HepG2 (cell line): ENCODE data around the gene PEAK3. TPM values are rescaled to one million over a fixed set of nuclear protein-coding genes. Genes with fewer than 3 reads are reported as not detected.

ENCODE experiments used
- BCL3 ChIP-seq: sonication (generic); formaldehyde crosslinking; IDR thresholded peaks from 2 replicates; pipeline ENCODE4 v1.5.1; 2020; ENCODE audit warnings: mild to moderate bottlenecking, missing genetic modification reagents, moderate library complexity
- CBX2 ChIP-seq, 2 experiments: fragments of 200-600 bp in 1 of 2; sonication (generic); formaldehyde crosslinking in 1 of 2; IDR thresholded peaks; 2 replicates each; pipeline versions ENCODE4 v1.7.0 to v1.8.1; 2018 to 2022; ENCODE audit warnings: low read depth in 2 of 2, low read length in 1 of 2, mild to moderate bottlenecking in 1 of 2, missing genetic modification reagents in 1 of 2
- ELF3 ChIP-seq: IDR thresholded peaks from 2 replicates; pipeline ENCODE4 v1.6.1; 2016; ENCODE audit warnings: missing genetic modification reagents, missing compliant biosample characterization
- MXD4 ChIP-seq: IDR thresholded peaks from 2 replicates; pipeline ENCODE4 v1.6.1; 2016; ENCODE audit warnings: mild to moderate bottlenecking, missing biosample characterization, missing genetic modification reagents
- NR2F6 ChIP-seq, 2 experiments: IDR thresholded peaks; 2 replicates each; pipeline ENCODE4 v1.6.1; 2016; ENCODE audit warnings: antibody characterized with exemption in 1 of 2, mild to moderate bottlenecking in 1 of 2
- PHF20 ChIP-seq: sonication (generic); formaldehyde crosslinking; IDR thresholded peaks from 2 replicates; pipeline ENCODE4 v1.5.0; 2020; ENCODE audit warnings: mild to moderate bottlenecking, missing genetic modification reagents
- POGZ ChIP-seq: sonication (generic); formaldehyde crosslinking; IDR thresholded peaks from 2 replicates; pipeline ENCODE4 v1.4.0; 2020; ENCODE audit warnings: mild to moderate bottlenecking, missing genetic modification reagents
- SNAPC4 ChIP-seq: sonication (generic); formaldehyde crosslinking; IDR thresholded peaks from 2 replicates; pipeline ENCODE4 v1.4.0; 2020; ENCODE audit warnings: mild to moderate bottlenecking, missing genetic modification reagents
- TAF15 ChIP-seq: fragments of 200-400 bp; formaldehyde crosslinking; IDR thresholded peaks from one replicate; pipeline ENCODE4 v1.6.1; 2018; ENCODE audit warnings: mild to moderate bottlenecking, low read depth, low read length; ENCODE audit not compliant: poor library complexity, severe bottlenecking
- YEATS4 ChIP-seq: sonication (generic); formaldehyde crosslinking; IDR thresholded peaks from 2 replicates; pipeline ENCODE4 v1.4.0; 2020; ENCODE audit warnings: missing genetic modification reagents, borderline replicate concordance
- ZBTB7A ChIP-seq: sonication (generic); formaldehyde crosslinking; IDR thresholded peaks from 2 replicates; pipeline ENCODE4 v1.8.0; 2022; ENCODE audit warnings: mild to moderate bottlenecking, missing genetic modification reagents
- ZFAT ChIP-seq: sonication (generic); formaldehyde crosslinking; conservative IDR thresholded peaks from 2 replicates; pipeline ENCODE4 v1.8.1; 2023; ENCODE audit warnings: missing genetic modification reagents, inconsistent platforms
- ZNF263 ChIP-seq: sonication (generic); formaldehyde crosslinking; IDR thresholded peaks from 2 replicates; pipeline ENCODE4 v1.4.0; 2020; ENCODE audit warnings: missing genetic modification reagents
- ZNF414 ChIP-seq: sonication (generic); formaldehyde crosslinking; IDR thresholded peaks from 2 replicates; pipeline ENCODE4 v1.5.0; 2020; ENCODE audit warnings: missing genetic modification reagents
- ZNF576 ChIP-seq: sonication (generic); formaldehyde crosslinking; IDR thresholded peaks from 2 replicates; pipeline ENCODE4 v1.4.0; 2020; ENCODE audit warnings: mild to moderate bottlenecking, missing genetic modification reagents
- ZNF616 ChIP-seq: sonication (generic); formaldehyde crosslinking; IDR thresholded peaks from 2 replicates; pipeline ENCODE4 v1.5.0; 2020; ENCODE audit warnings: low read depth, mild to moderate bottlenecking, missing genetic modification reagents
- ZNF766 ChIP-seq: sonication (generic); formaldehyde crosslinking; IDR thresholded peaks from 2 replicates; pipeline ENCODE4 v1.5.0; 2020; ENCODE audit warnings: missing genetic modification reagents, borderline replicate concordance
- ZNF768 ChIP-seq: sonication (generic); formaldehyde crosslinking; IDR thresholded peaks from 2 replicates; pipeline ENCODE4 v1.4.0; 2020; ENCODE audit warnings: missing genetic modification reagents
- ZSCAN5A ChIP-seq: sonication (generic); formaldehyde crosslinking; IDR thresholded peaks from 2 replicates; pipeline ENCODE4 v1.8.0; 2022; ENCODE audit warnings: mild to moderate bottlenecking, missing genetic modification reagents, borderline replicate concordance
- polyA plus RNA-seq, 8 experiments: library from polyadenylated mRNA; depleted of rRNA in 3 of 8; stranded (reverse) in 7 of 8; unstranded in 1 of 8; fragments of >200 nt; fragmentation: Illumina TruSeq in 4 of 8; extraction: Trizol in 4 of 8; gene quantifications; 2 replicates each; pipeline versions ENCODE4 v1.2.1 to v1.2.3, GENCODE V29; 2011 to 2016; ENCODE audit warnings: low read depth in 4 of 8, missing spikeins in 1 of 8, mixed read lengths in 1 of 8; ENCODE audit not compliant: insufficient read depth in 1 of 8
- total RNA-seq, 5 experiments: library from RNA; depleted of rRNA; stranded (reverse); fragments of >200 nt; fragmentation: Illumina TruSeq; extraction: Trizol; gene quantifications; 2 replicates each; pipeline ENCODE4 v1.2.3, GENCODE V29; 2016; ENCODE audit warnings: low read depth in 1 of 5

The PEAK3 gene
- total and polyA plus RNA-seq, 2 of the 13 experiments (the other 11 are each of a cell fraction or from before 2014, with no cell fraction given): not detected

- TF ChIP-seq SNAPC4 (CRISPR knock-in tag) (0 out of 2 replicates have a peak, but pooled peaks have one; percentile 50), YEATS4 (CRISPR knock-in tag) (peak; percentile 24; the same call in 1 of the 2 replicates), BCL3 (CRISPR knock-in tag) (no peak), ZNF263 (CRISPR knock-in tag) (peak; percentile 26; the same call in 1 of the 2 replicates), PHF20 (CRISPR knock-in tag) (no peak), ZSCAN5A (CRISPR knock-in tag) (no peak), ZFAT (no peak), ZNF766 (CRISPR knock-in tag) (no peak), ZNF576 (no peak), CBX2 (IDR thresholded peaks at IDR 0.05; ENCODE audit: low read depth, low read length) (no peak), CBX2 (CRISPR knock-in tag; IDR thresholded peaks at IDR 0.05; ENCODE audit: low read depth) (no peak), ELF3 (CRISPR knock-in tag) (peak; percentile 87), ZBTB7A (CRISPR knock-in tag) (no peak), POGZ (CRISPR knock-in tag) (no peak), ZNF414 (CRISPR knock-in tag) (no peak), ZNF616 (CRISPR knock-in tag) (no peak), NR2F6 (IDR thresholded peaks at IDR 0.05) (no peak), NR2F6 (CRISPR knock-in tag; IDR thresholded peaks at IDR 0.05) (no peak), MXD4 (CRISPR knock-in tag) (no peak), ZNF768 (CRISPR knock-in tag) (peak; percentile 59; the same call in 1 of the 2 replicates), TAF15 (no peak)
Measured at GRCh38 chr19:2266183-2266993, 15.6 kb downstream of the PEAK3 start (continued).
